ENCODE measurements around the gene C10orf120. TPM values are rescaled to one million over a fixed set of nuclear protein-coding genes. Genes with fewer than 3 reads are reported as not detected.

The C10orf120 gene
- total and polyA plus RNA-seq, 2 experiments from 2014 or later: not detected

DNA sequence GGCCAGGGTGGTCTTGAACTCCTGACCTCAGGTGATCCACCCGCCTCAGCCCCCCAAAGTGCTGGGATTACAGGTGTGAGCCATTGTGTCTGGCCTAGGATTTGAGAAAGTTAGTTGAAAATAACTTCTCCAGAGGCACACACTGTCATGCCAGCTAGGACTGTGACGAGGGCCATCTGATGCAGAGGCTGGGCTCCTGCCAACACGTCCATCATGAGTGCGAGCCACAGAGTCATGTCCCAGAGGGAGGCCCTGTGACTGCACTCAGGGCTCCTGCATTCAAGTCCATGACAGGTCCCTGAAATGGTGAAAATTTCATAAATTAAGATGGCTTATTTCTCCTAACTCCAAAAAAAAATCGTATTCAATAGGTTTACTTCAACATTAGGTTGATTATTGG, 17.1 kb downstream of the C10orf120 start:
- Histone ChIP-seq H3K4me1 (ENCODE audit: insufficient read depth) (no peaks in the 10 kb centered on the region), H3K79me2 (replicated peaks; ENCODE audit: insufficient read depth) (no peaks in the 10 kb centered on the region), H3F3A (replicated peaks; ENCODE audit: low read depth) (no peaks in the 10 kb centered on the region), H3K36me3 (ENCODE audit: insufficient read depth) (no peaks in the 10 kb centered on the region), H4K20me1 (replicated peaks; ENCODE audit: insufficient read depth) (no peaks in the 10 kb centered on the region), H3K4me2 (no peak overlapping the region), H3K27me3 (ENCODE audit: insufficient read depth) (no peaks in the 10 kb centered on the region), H3K9me2 (ENCODE audit: insufficient read depth) (0 out of 2 replicates have a peak, but pooled peaks cover 4% of the 10 kb centered on the region), H3K4me3 (no peak overlapping the region), H2AFZ (no peak overlapping the region), H3K27ac (ENCODE audit: low read depth) (no peak overlapping the region)
- ATAC-seq: no peak
- peaks cover 6% of the 10 kb centered on the region; the same call in 2 of the 3 replicates for H3K9me3 Mint-ChIP-seq
- no peaks in the 10 kb centered on the region for H3K4me1 Mint-ChIP-seq
- H3K4me3 Mint-ChIP-seq: no peak overlapping the region
- peaks cover 3% of the 10 kb centered on the region for H3K27me3 Mint-ChIP-seq (ENCODE audit: insufficient read depth, low read depth, poor library complexity)
- H3K36me3 Mint-ChIP-seq (ENCODE audit: low read depth): no peaks in the 10 kb centered on the region
- TF ChIP-seq EZH2phosphoT487 (IDR thresholded peaks at IDR 0.05; ENCODE audit: unreplicated experiment) (no peak), JUNB (IDR thresholded peaks at IDR 0.05; ENCODE audit: unreplicated experiment) (no peak), ZNF331 (CRISPR knock-in tag; IDR thresholded peaks at IDR 0.05; ENCODE audit: low read depth) (no peak)
- TF ChIP-seq, protein P1, sequence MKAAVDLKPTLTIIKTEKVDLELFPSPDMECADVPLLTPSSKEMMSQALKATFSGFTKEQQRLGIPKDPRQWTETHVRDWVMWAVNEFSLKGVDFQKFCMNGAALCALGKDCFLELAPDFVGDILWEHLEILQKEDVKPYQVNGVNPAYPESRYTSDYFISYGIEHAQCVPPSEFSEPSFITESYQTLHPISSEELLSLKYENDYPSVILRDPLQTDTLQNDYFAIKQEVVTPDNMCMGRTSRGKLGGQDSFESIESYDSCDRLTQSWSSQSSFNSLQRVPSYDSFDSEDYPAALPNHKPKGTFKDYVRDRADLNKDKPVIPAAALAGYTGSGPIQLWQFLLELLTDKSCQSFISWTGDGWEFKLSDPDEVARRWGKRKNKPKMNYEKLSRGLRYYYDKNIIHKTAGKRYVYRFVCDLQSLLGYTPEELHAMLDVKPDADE (IDR thresholded peaks at IDR 0.05): no peak
- no peak overlapping the region for H3K27ac Mint-ChIP-seq
- no peak for DNase-seq (ENCODE audit: low spot score)

DNA sequence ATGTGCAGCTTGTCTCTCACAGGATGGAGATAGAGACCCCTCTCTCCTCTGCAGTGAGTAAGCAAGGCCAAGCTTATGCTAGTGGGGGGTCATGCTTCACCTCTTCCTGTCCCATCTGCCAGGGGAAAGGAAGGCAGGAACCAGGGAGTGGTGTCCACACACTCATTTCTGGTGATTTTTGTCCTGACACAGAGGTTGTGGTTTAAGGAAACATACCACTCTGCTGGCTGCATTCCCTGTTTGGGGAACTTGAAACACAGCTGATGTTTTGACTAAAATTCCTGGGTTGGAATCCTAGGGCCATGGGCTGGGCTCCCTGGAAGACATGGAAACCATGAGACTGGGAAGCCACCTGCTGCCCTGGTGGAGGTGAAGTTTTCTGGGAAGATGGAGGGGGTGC, 21.4 kb downstream of the C10orf120 start:
- H2AFZ ChIP-seq: no peak overlapping the region
- Mint-ChIP-seq H3K27ac (no peak overlapping the region), H3K9me3 (no peaks in the 10 kb centered on the region; the same call in 2 of the 3 replicates), H3K27me3 (ENCODE audit: insufficient read depth, low read depth, poor library complexity) (peaks cover 1% of the 10 kb centered on the region), H3K4me1 (peaks cover 5% of the 10 kb centered on the region; the same call in 1 of the 3 replicates), H3K36me3 (ENCODE audit: low read depth) (no peaks in the 10 kb centered on the region), H3K4me3 (no peak overlapping the region)
- DNase-seq (ENCODE audit: low spot score) (no peak), ATAC-seq (no peak)
- 0 out of 2 replicates have a peak, but pooled peaks cover 4% of the 10 kb centered on the region for H3K9me2 ChIP-seq (ENCODE audit: insufficient read depth)
- H3F3A ChIP-seq (replicated peaks; ENCODE audit: low read depth): no peaks in the 10 kb centered on the region
- no peak overlapping the region for H3K4me3 ChIP-seq
- H3K27me3 ChIP-seq (ENCODE audit: insufficient read depth): no peaks in the 10 kb centered on the region
- no peak overlapping the region for H3K4me2 ChIP-seq
- no peak overlapping the region for H3K27ac ChIP-seq (ENCODE audit: low read depth)
- no peaks in the 10 kb centered on the region for H4K20me1 ChIP-seq (replicated peaks; ENCODE audit: insufficient read depth)
- no peaks in the 10 kb centered on the region for H3K79me2 ChIP-seq (replicated peaks; ENCODE audit: insufficient read depth)
- H3K4me1 ChIP-seq (ENCODE audit: insufficient read depth): no peaks in the 10 kb centered on the region
- no peaks in the 10 kb centered on the region for H3K36me3 ChIP-seq (ENCODE audit: insufficient read depth)
- TF ChIP-seq, protein P2, sequence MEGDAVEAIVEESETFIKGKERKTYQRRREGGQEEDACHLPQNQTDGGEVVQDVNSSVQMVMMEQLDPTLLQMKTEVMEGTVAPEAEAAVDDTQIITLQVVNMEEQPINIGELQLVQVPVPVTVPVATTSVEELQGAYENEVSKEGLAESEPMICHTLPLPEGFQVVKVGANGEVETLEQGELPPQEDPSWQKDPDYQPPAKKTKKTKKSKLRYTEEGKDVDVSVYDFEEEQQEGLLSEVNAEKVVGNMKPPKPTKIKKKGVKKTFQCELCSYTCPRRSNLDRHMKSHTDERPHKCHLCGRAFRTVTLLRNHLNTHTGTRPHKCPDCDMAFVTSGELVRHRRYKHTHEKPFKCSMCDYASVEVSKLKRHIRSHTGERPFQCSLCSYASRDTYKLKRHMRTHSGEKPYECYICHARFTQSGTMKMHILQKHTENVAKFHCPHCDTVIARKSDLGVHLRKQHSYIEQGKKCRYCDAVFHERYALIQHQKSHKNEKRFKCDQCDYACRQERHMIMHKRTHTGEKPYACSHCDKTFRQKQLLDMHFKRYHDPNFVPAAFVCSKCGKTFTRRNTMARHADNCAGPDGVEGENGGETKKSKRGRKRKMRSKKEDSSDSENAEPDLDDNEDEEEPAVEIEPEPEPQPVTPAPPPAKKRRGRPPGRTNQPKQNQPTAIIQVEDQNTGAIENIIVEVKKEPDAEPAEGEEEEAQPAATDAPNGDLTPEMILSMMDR (conservative IDR thresholded peaks at IDR 0.05; ENCODE audit: low read depth in 2 of 2): no peak
- TF ChIP-seq ZNF331 (CRISPR knock-in tag; IDR thresholded peaks at IDR 0.05; ENCODE audit: low read depth): no peak
- TF ChIP-seq EZH2 (IDR thresholded peaks at IDR 0.05; ENCODE audit: low read depth, unreplicated experiment): no peak
- no peak for TF ChIP-seq NANOG (IDR thresholded peaks at IDR 0.05; ENCODE audit: borderline replicate concordance)
- TF ChIP-seq, protein P1 (IDR thresholded peaks at IDR 0.05): no peak
- no peak for TF ChIP-seq JUNB (IDR thresholded peaks at IDR 0.05; ENCODE audit: unreplicated experiment)
- no peak for TF ChIP-seq STAT1 (IDR thresholded peaks at IDR 0.05; ENCODE audit: unreplicated experiment)
- TF ChIP-seq, protein P3, sequence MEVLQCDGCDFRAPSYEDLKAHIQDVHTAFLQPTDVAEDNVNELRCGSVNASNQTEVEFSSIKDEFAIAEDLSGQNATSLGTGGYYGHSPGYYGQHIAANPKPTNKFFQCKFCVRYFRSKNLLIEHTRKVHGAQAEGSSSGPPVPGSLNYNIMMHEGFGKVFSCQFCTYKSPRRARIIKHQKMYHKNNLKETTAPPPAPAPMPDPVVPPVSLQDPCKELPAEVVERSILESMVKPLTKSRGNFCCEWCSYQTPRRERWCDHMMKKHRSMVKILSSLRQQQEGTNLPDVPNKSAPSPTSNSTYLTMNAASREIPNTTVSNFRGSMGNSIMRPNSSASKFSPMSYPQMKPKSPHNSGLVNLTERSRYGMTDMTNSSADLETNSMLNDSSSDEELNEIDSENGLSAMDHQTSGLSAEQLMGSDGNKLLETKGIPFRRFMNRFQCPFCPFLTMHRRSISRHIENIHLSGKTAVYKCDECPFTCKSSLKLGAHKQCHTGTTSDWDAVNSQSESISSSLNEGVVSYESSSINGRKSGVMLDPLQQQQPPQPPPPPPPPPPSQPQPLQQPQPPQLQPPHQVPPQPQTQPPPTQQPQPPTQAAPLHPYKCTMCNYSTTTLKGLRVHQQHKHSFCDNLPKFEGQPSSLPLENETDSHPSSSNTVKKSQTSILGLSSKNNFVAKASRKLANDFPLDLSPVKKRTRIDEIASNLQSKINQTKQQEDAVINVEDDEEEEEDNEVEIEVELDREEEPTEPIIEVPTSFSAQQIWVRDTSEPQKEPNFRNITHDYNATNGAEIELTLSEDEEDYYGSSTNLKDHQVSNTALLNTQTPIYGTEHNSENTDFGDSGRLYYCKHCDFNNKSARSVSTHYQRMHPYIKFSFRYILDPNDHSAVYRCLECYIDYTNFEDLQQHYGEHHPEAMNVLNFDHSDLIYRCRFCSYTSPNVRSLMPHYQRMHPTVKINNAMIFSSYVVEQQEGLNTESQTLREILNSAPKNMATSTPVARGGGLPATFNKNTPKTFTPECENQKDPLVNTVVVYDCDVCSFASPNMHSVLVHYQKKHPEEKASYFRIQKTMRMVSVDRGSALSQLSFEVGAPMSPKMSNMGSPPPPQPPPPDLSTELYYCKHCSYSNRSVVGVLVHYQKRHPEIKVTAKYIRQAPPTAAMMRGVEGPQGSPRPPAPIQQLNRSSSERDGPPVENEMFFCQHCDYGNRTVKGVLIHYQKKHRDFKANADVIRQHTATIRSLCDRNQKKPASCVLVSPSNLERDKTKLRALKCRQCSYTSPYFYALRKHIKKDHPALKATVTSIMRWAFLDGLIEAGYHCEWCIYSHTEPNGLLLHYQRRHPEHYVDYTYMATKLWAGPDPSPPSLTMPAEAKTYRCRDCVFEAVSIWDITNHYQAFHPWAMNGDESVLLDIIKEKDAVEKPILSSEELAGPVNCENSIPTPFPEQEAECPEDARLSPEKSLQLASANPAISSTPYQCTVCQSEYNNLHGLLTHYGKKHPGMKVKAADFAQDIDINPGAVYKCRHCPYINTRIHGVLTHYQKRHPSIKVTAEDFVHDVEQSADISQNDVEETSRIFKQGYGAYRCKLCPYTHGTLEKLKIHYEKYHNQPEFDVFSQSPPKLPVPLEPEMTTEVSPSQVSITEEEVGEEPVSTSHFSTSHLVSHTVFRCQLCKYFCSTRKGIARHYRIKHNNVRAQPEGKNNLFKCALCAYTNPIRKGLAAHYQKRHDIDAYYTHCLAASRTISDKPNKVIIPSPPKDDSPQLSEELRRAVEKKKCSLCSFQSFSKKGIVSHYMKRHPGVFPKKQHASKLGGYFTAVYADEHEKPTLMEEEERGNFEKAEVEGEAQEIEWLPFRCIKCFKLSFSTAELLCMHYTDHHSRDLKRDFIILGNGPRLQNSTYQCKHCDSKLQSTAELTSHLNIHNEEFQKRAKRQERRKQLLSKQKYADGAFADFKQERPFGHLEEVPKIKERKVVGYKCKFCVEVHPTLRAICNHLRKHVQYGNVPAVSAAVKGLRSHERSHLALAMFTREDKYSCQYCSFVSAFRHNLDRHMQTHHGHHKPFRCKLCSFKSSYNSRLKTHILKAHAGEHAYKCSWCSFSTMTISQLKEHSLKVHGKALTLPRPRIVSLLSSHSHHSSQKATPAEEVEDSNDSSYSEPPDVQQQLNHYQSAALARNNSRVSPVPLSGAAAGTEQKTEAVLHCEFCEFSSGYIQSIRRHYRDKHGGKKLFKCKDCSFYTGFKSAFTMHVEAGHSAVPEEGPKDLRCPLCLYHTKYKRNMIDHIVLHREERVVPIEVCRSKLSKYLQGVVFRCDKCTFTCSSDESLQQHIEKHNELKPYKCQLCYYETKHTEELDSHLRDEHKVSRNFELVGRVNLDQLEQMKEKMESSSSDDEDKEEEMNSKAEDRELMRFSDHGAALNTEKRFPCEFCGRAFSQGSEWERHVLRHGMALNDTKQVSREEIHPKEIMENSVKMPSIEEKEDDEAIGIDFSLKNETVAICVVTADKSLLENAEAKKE (CRISPR knock-in tag; IDR thresholded peaks at IDR 0.05): no peak
- TF ChIP-seq ZNF114 (CRISPR knock-in tag; IDR thresholded peaks at IDR 0.05): no peak
- TF ChIP-seq POLR2AphosphoS5 (IDR thresholded peaks at IDR 0.05; ENCODE audit: low read depth): no peak
- no peak for TF ChIP-seq EZH2phosphoT487 (IDR thresholded peaks at IDR 0.05; ENCODE audit: unreplicated experiment)

Measured in GM23338 (cell line).